ENCODE data around the gene SP3. TPM values are rescaled to one million over a fixed set of nuclear protein-coding genes. Genes with fewer than 3 reads are reported as not detected.

Gene SP3
- polyA plus RNA-seq, 2 of the 4 experiments (the other 2 are of a cell fraction), result 40.1 to 83.1 TPM

DNA sequence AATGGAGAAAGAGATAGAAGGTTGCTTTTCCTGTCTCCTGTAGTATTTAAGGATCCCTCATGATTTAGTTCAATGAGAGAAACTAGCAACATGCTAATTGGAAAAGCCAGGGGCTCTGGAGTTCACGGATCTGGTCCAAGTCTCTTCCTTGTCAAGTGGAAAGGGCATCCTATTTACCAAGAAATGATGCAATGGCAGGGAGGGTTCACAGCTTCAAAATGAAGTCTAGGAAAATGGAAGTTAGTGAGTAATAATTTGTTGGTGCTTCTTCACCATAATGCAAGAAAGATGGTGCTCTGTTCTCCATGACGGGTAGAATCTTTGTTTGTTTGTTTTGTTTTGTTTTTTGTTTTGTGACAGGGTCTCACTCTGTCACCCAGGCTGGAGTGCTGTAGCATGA, 34.6 kb upstream of the SP3 start:
- no peak overlapping the region for H3K4me3 ChIP-seq

DNA sequence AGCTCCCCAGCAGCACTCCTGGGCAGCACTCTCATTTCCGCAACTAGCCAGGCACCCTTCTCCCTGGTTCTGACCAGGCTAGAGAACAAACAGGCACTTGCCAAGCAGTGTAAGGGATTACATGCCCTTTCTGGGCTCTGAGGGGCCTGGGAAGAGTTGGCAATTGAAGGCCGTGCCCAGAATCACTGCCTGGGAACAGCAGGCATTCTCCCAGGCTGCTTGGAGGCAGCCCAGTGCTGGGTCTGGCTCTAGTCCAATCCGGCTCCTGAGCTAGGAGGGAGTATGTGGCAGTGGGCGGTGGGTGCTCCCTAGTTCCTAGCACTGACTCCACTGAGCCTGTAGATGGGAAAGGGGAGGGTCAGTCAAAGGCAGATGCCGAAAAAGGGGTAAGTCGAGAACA, 34.1 kb upstream of the SP3 start:
- Histone ChIP-seq H3K4me3 (no peak overlapping the region), H3K4me1 (no peaks in the 10 kb centered on the region), H3K27ac (no peak overlapping the region), H3K9me3 (no peaks in the 10 kb centered on the region), H3K4me2 (no peak overlapping the region)
- ChIA-PET POLR2A (no interaction called here), CTCF (interaction anchor here (1.1 kb wide), 1 partner anchor 249 kb away, joined by 3 read pairs; no protein-coding TSS in a partner anchor)
- WGBS (ENCODE audit: missing lambda C conversion rate), result 88% methylated on average over 6 of the region's 6 CpGs
- no peak for ATAC-seq
- FAIRE-seq, result no peak
- no peak for TF ChIP-seq BHLHE40 (IDR thresholded peaks at IDR 0.05; ENCODE audit: low read depth, low read length)
- TF ChIP-seq KDM1A (IDR thresholded peaks at IDR 0.05; ENCODE audit: low read depth), result no peak
- TF ChIP-seq MYC (IDR thresholded peaks at IDR 0.05; ENCODE audit: borderline replicate concordance, low read length), result no peak
- no peak for TF ChIP-seq SREBF2 (IDR thresholded peaks at IDR 0.05)
- TF ChIP-seq CBX2 (IDR thresholded peaks at IDR 0.05; ENCODE audit: borderline replicate concordance, low read depth), result no peak
- TF ChIP-seq, protein P1, sequence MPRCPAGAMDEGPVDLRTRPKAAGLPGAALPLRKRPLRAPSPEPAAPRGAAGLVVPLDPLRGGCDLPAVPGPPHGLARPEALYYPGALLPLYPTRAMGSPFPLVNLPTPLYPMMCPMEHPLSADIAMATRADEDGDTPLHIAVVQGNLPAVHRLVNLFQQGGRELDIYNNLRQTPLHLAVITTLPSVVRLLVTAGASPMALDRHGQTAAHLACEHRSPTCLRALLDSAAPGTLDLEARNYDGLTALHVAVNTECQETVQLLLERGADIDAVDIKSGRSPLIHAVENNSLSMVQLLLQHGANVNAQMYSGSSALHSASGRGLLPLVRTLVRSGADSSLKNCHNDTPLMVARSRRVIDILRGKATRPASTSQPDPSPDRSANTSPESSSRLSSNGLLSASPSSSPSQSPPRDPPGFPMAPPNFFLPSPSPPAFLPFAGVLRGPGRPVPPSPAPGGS (IDR thresholded peaks at IDR 0.05), result no peak
- no peak for TF ChIP-seq HEYL (CRISPR knock-in tag; IDR thresholded peaks at IDR 0.05)
- no peak for DNase-seq (ENCODE audit: low read depth in 1 of 2, low spot score in 1 of 2)

More for the DNA sequence above, 34.6 kb upstream of the SP3 start:
- DNase-seq (ENCODE audit: low read depth in 1 of 2, low spot score in 1 of 2) (no peak), FAIRE-seq (no peak), ATAC-seq (no peak)
- WGBS (ENCODE audit: missing lambda C conversion rate), result 74% methylated on average over 2 of the region's 2 CpGs
- TF ChIP-seq CBX2 (IDR thresholded peaks at IDR 0.05; ENCODE audit: borderline replicate concordance, low read depth), result no peak
- TF ChIP-seq, protein P2, sequence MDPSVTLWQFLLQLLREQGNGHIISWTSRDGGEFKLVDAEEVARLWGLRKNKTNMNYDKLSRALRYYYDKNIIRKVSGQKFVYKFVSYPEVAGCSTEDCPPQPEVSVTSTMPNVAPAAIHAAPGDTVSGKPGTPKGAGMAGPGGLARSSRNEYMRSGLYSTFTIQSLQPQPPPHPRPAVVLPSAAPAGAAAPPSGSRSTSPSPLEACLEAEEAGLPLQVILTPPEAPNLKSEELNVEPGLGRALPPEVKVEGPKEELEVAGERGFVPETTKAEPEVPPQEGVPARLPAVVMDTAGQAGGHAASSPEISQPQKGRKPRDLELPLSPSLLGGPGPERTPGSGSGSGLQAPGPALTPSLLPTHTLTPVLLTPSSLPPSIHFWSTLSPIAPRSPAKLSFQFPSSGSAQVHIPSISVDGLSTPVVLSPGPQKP (IDR thresholded peaks at IDR 0.05; ENCODE audit: low read depth, low read length), result no peak
- CTCF ChIA-PET, result interaction anchor here (1.1 kb wide), 1 partner anchor 250 kb away, joined by 3 read pairs; no protein-coding TSS in a partner anchor
- H3K27ac ChIP-seq, result no peak overlapping the region
- H3K4me2 ChIP-seq, result no peak overlapping the region
- POLR2A ChIA-PET, result no interaction called here
- H3K4me1 ChIP-seq, result no peaks in the 10 kb centered on the region
- H3K9me3 ChIP-seq, result no peaks in the 10 kb centered on the region

DNA sequence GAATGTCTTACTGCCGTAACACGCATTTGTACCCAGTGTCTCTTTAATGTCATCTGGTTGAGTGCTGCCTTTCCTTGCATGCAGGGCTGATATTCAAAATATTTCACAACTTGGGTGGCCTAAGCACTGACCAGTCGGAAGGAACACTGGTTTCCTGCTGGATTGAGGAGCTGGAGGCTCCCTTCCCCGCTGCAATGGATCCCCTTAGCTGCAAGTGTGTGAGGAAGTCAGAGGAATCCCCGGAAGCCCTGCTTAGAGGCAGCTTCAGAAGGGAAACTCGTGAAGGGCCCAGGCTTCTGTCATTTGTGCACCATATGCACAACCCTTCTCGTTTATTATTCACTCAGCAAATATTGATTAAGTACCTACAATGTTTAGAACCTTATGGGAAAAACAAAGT, 33.2 kb upstream of the SP3 start:
- POLR2A ChIA-PET, result no interaction called here
- no peak overlapping the region for H3K27ac ChIP-seq
- H3K4me1 ChIP-seq, result no peaks in the 10 kb centered on the region
- DNase-seq (ENCODE audit: low read depth in 1 of 2, low spot score in 1 of 2) (no peak), FAIRE-seq (no peak), ATAC-seq (no peak)
- WGBS (ENCODE audit: missing lambda C conversion rate), result 70% methylated on average over 7 of the region's 7 CpGs
- no peaks in the 10 kb centered on the region for H3K9me3 ChIP-seq
- CTCF ChIA-PET, result interaction anchor here (1.1 kb wide), 1 partner anchor 249 kb away, joined by 3 read pairs; no protein-coding TSS in a partner anchor
- H3K4me3 ChIP-seq, result no peak overlapping the region
- TF ChIP-seq NR3C1 (IDR thresholded peaks at IDR 0.05) (no peak), EHMT2 (IDR thresholded peaks at IDR 0.05; ENCODE audit: low read depth) (no peak), BHLHE40 (IDR thresholded peaks at IDR 0.05; ENCODE audit: low read depth, low read length) (no peak), ZSCAN20 (CRISPR knock-in tag; IDR thresholded peaks at IDR 0.05) (no peak), MAFK (IDR thresholded peaks at IDR 0.05; ENCODE audit: partially characterized antibody) (no peak), SMC3 (IDR thresholded peaks at IDR 0.05) (no peak), RCOR1 (IDR thresholded peaks at IDR 0.05; ENCODE audit: low read depth, low read length) (no peak), FOSB (CRISPR knock-in tag; IDR thresholded peaks at IDR 0.05) (no peak), CBX8 (IDR thresholded peaks at IDR 0.05) (no peak), FOXS1 (CRISPR knock-in tag; IDR thresholded peaks at IDR 0.05) (no peak), CBX2 (IDR thresholded peaks at IDR 0.05; ENCODE audit: borderline replicate concordance, low read depth) (no peak), HOXB5 (CRISPR knock-in tag; IDR thresholded peaks at IDR 0.05) (no peak)
- TF ChIP-seq, protein P3, sequence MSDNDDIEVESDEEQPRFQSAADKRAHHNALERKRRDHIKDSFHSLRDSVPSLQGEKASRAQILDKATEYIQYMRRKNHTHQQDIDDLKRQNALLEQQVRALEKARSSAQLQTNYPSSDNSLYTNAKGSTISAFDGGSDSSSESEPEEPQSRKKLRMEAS (IDR thresholded peaks at IDR 0.05), result no peak
- no peak overlapping the region for H3K4me2 ChIP-seq

DNA sequence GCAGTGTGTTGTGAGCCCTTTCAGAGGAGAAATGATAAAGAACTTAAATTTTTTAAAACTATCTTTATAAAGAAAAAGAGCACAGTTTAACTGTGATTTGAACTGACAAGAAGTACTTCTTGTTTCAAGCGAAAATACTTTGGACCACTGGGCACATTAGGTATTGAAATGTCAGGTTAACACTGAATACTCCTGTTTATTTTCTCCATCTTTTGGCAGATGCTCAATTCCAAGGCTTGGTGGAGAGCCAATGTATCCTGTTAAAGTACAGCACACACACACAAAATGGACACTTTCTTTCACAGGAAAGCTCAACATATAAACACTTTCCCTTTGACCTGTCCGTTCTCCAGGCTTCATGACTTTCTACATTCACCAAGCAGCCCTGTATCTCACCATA, 32.6 kb upstream of the SP3 start:
- no peak for DNase-seq (ENCODE audit: low read depth in 1 of 2, low spot score in 1 of 2)
- TF ChIP-seq RNF2 (IDR thresholded peaks at IDR 0.05; ENCODE audit: borderline replicate concordance, low read depth) (no peak), HOXB13 (CRISPR knock-in tag; IDR thresholded peaks at IDR 0.05; ENCODE audit: low read depth) (no peak)
- H3K27ac ChIP-seq, result no peak overlapping the region
- FAIRE-seq, result no peak
- no peak overlapping the region for H3K4me3 ChIP-seq
- CTCF ChIA-PET, result interaction anchor here (1.5 kb wide), 1 partner anchor 10 kb away, joined by 5 read pairs; no protein-coding TSS in a partner anchor
- ATAC-seq, result no peak
- no peaks in the 10 kb centered on the region for H3K4me1 ChIP-seq
- no peaks in the 10 kb centered on the region for H3K9me3 ChIP-seq
- POLR2A ChIA-PET, result no interaction called here
- no peak overlapping the region for H3K4me2 ChIP-seq
- 61% methylated on average over 2 of the region's 2 CpGs for WGBS (ENCODE audit: missing lambda C conversion rate)
